HG03432 (cell line): ENCODE measurements around the gene PLXND1.
A peak's percentile ranks its signal among the peaks of the same experiment; 100 is the strongest.

Source experiments
- ATAC-seq: cut with Tn5 transposase; IDR thresholded peaks from one replicate; pipeline ENCODE4 v1.9.1; 2021; ENCODE audit warnings: mild to moderate bottlenecking, moderate library complexity; ENCODE audit not compliant: unreplicated experiment

The PLXND1 gene

DNA sequence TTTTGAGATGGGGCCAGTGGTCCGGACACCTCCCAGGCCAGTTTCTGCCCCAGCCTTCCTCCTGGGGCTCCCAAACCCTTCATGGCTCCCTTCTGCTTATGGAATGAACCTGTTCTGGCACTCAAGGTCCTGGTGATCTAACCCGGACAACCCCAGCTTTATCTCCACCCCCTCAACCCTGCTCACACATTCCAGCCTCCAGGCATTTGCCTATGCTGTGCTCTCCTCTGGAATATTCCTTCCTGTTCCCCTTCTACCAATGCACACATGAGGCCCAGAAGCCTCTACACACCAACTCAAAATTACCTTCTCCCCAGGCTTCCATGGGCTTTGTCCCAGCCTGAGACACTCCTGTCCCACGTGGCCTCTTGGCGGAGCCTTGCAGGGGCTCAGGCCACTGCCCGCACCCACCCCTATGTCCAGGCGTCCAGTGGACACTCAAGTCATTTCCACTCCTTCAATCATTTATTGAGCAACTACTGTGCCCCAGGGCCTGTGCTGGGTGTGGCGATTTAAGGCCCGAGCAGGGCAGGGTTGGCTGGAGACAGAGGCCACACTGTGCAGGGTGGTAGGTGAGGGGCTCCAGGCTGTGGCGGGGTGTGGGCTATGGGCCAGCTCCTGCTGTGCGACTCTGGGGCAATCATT lies 18.8 kb downstream of the PLXND1 start:
- ATAC-seq = no peak

GRCh38 chr3:129586746-129587430 lies 19.6 kb downstream of the PLXND1 start:
- ATAC-seq = no peak

GRCh38 chr3:129585949-129586657 lies 20.4 kb downstream of the PLXND1 start:
- ATAC-seq = no peak

DNA sequence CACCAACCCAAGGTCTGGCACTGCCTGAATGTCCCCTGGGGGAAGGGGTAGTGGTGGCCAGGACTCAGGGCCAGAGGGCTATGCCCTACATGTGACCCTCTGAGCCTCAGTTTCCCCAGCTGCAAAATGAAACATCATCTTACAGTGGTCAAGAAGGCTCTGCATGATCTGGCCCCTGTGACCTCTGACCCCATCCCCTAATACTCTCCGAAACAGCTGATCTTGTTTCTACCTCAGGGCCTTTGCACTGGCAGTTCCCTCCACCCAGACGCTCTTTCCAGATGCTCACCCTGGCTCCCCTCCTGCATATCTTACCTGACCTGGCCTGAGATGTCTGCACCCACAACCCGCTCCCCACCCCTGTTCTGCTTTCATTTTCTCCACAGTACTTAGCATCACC lies 21.8 kb downstream of the PLXND1 start:
- no peak for ATAC-seq

GRCh38 chr3:129583289-129583688 lies 23.2 kb downstream of the PLXND1 start:
- ATAC-seq = no peak

DNA sequence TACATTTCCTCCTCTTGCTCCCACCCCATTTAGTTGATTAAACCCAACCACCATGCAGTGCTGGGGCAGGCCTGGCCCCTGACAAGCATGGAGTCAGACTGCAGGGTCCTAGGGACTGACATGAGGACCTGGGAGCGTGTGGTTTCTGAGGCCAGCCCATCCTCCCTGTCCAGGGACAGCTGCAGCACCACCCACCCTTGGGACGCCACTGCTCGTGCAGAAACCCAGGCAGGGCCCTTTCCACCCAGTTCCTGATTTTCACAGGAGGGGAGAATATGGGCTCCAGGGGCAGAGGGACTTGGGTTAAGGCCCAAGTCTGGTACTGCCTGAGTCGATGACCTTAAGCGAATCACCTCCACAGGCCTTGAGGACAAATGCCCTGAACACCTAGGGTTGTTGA lies 23.7 kb downstream of the PLXND1 start:
- no peak for ATAC-seq

DNA sequence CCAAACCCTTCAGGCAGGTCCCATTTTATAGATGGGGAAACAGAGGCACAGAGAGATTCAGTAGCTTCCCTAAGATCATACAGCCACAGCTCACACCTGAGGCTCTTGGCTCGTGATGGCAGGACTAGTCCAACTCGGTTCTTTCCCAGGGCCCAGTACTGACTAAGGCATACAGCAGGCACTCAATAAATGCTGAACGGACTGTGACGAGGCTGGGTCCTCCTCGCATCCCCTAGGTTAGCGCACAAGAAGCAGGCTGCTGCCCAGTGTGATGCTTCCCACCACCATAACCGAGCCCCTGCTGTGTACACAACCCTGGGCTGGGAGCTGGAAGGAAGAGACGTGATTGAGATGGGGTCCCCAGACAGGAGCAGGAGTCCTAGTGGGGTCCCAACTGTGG lies 24.9 kb downstream of the PLXND1 start:
- ATAC-seq = no peak

GRCh38 chr3:129579991-129580390 lies 26.5 kb downstream of the PLXND1 start:
- no peak for ATAC-seq

DNA sequence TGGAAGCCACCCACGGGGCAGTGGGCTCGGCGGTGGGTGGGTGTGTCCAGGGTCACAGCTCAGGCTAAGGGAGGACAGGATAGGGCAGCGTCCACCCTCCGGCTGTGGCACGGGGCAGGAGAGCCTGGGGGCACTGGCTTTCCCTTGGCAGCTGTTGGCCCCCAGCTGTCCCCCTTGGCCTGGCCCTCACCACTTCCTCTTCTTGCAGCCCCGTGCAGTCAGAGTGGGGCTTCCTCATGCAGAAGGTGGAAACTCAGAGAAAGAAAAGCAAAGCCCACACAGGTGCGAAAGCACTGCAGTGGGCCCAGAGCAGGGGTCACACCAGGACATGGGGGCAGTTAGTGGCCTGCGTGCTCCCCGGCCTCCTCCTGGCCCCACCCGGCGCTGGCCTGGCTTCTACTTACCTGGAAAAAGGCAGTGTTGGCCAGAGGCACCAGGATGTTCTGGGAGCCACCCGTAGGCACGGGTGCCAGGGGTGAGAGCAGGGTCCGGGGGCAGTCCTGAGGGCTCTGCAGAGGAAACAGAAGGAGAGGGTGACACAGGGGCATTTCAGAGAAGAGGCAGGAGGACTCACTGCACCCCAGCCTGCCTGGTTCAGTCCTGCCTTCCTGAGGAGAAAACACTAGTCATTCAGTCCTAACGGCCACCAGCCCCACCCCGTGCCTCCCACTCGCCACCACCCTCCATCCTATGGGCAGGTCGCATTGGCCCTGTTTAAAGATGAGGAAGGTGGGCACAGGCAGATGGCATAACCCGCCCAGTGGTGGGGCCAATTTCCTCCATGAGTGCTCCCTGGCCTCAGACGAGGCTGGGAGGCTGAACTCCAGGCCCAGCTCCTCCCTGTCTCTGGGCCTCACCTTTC lies 28.3 kb downstream of the PLXND1 start:
- peak; percentile 64 for ATAC-seq

- no peak for ATAC-seq
Observed at GRCh38 chr3:129577366-129577765, 29.1 kb downstream of the PLXND1 start.

DNA sequence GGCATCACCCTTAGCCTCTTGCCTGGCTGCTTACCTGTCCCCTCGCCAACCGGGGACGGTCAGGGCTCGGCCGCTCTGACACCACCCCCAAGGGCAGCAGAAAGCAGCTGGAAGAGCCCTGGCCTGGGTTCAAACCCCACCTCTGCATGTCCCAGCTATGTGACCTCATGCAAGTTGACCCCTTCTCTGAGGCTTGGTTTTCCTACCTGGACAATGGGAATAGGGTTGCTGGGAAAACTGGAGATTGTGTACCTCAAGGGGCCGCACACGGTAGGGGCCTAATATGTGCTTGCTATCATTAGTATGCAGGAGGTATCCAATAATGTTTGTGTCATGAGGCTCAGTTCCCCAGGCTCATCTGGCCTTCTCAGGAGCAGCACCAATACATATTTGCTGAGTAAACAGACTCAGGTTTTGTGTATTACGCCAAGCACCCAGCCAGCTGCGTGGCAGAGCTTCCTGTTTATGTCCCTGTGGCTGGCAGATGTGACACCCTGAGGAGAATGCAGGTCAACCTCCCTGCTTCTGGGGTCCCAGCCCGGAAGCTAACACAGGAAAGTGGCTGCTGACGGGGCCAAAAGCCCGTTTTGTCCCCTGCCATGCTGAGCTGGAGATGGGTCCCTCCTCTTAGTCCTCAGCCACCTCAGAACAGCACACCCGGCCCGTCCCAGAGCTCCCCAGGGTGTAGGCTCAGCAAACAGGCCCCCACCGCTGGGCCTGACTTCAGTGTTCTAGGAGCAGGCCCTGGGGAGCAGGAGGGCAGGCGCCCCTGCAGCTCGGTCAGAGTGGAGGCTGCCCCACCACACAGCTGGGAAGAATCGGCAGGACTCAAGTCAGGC lies 29.7 kb downstream of the PLXND1 start:
- ATAC-seq = peak; percentile 56

DNA sequence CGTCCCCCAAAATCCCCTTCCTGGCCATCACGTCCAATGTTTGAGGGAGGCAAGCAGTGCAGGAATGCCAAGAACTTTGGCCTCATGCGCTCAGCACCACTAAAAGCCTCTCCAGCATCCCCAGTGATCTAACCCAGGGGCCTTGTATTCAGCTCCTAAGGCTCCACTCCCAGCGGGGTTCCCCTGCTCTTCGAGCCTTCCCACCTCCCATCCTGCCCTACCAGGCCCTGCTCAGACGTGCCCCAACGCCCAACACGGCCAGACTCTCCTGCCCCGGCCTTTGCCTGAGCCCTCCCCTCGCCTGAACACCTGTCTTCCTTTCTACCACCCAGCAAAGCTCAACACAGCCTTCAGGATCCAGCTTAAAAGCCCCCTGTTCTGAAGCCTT lies 30.5 kb downstream of the PLXND1 start:
- ATAC-seq = no peak

- ATAC-seq = no peak
Observed at GRCh38 chr3:129575233-129575996, 31.1 kb downstream of the PLXND1 start.

GRCh38 chr3:129574206-129574605 lies 32.3 kb downstream of the PLXND1 start:
- ATAC-seq = no peak

DNA sequence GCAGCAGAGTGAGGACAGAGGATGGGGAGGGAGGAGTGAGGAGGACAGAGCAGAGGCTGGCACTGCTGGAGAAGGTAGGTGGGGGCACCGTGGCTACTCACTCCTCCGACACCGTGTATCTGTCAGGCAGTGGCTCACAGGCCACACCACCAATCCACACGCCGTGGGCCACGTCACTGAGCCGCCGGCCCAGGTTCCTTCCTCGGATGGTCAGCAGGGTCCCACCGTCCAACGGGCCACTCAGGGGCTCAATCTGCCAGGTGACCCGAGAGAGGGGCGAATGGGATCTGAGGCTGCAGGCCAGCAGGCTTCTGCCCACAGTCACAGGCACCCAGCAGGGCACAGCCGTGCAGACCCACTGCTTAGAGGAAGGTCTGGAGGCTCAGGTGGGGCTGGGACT lies 33.0 kb downstream of the PLXND1 start:
- ATAC-seq = no peak

DNA sequence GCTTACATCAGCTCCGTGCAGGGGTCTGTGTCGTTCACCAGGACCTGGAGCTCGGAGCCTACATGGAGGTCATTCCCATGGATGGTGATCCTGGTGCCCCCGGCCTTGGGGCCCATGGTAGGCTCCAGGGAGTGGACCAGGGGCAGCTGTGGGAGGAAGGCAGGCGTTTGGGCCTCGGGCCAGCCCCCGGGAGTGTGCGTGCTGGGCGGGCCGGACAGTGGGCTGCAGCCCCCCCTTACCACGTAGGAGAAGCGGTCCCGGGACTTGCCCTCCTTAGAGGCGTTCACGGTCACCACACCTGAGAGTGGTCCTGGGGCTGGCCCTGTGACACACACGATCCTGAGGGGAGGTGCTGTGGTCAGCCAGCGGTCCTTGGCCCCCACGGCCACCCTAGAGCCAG lies 33.9 kb downstream of the PLXND1 start:
- no peak for ATAC-seq

DNA sequence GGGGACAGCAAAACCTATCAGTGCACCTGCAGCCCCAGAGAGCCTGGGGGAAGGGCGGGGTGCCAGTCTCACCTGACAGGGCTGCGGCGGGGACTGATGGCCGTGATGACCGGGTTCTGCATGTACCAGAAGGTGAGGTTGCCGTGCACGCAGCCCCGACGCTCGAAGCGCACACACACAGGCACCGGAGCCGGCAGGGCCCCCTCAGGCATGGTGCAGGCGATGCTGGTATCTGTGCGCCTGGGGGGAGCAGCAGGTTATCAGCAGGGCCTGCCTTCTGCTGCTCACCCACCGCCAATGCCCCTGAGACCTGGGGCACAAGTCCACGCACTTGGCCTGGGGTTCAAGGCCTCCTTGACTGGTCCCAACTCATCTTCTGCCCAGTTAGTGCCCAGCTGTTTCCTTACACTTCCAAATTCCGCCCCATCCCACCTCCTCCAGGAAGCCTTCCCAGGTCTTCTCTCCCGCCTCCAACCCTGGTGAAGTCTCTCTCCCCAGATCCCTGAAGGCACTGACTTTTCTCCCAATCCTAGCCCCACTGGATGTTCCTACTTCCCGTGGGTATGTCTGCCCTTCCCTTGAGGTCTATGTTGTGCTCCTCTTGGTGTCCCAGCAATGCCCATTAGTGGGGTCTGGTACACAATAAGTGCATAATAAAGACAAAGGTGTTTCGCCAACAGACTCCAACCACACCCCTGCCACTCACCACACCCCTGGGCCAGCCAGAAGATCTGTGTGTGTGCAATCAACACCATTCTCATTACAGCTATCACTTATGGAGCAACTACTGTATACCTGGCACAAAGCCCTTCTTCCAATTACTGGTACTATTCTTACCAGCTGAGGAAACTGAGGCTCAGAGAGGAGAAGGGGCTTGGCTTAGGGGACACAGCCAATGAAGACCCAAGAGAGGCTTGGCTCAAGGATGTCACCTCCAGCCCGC lies 34.6 kb downstream of the PLXND1 start:
- no peak for ATAC-seq

DNA sequence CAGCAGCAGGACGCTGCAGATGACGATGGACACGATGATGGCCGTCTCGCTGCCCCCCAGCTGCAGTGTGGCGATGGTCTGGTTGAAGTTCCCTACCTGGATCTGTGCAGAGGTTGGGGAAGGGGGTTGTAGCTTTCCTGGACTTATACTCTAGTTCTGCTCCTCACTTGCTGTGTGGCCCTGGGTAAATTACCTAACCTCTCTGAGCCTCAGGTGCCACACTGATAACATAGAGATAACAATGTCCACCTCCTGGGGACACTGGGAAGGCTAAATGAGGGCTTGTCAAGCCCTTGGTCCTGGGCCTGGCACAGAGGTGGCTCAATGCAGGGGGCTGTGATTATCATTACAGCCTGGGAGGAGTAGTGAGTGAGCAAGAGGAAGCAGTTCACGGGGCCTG lies 36.6 kb downstream of the PLXND1 start:
- ATAC-seq = no peak

DNA sequence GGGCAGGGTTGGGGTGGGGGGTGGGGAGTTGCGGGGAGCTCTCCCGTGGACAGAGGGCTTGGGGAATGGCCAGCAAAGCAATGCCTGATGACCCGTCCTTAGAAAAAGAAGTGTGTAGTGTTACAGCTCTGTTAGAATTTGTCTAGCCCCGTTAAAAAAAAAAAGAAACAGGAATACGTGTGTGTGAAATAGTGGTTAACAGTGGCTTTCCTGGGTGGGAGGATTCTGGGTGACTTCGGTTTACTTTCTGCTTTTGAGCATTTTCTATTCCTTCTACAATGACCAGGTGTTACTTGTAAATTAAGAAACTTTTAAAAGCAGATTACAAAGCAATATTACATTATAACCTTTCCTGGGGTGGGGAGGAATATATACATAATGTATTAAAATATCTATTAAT lies 38.5 kb downstream of the PLXND1 start:
- ATAC-seq = no peak
